DMS53 (cell line): ENCODE data around the gene UST.
"Not testable (repeated sequence)": the region's sequence is repeated elsewhere in the genome, so short reads cannot be mapped to it uniquely, and the experiment has no call there.

ENCODE experiments used
- DNase-seq: peaks from one replicate; lab custom pipeline; 2025; lab: John Stamatoyannopoulos, UW

The UST gene

GRCh38 chr6:148837941-148838340 lies 91.1 kb downstream of the UST start:
- DNase-seq, result no peak

GRCh38 chr6:148839044-148839443 lies 92.2 kb downstream of the UST start:
- no peak for DNase-seq

GRCh38 chr6:148840256-148840655 lies 93.4 kb downstream of the UST start:
- no peak for DNase-seq

DNA sequence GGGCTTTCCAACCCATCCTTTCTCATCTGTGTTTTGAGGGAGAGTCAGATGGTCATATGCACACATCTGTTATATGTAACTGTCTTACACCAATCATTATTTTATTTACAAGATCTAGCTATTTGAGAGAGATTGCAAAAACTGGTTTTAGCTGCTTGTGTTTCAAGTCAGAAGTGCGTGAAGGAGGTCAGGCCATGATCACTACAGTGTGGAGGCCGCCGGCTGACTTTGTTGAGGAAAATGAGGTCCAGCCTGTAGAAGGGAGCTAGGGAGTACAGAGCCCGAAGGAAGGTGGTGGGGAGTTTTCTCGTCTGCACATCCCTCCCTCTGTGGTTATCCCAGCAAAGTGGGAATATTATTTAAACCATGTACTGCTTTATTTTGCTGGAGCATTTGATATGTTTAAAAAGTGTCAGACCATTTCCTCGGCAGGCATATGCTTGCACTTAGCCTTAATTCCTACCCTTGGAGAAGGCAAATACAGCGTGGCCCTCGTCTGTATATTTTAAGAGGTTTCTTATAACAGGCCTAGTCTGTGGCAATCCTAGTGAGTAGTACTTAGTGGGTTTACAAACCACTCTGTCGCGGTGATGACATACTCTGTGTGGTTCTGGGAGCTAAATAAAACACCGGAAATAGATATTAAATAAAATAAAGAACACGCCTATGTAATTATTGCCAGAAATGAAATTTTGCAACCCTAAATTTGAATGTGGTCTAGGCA lies 95.6 kb downstream of the UST start:
- DNase-seq, result no peak

DNA sequence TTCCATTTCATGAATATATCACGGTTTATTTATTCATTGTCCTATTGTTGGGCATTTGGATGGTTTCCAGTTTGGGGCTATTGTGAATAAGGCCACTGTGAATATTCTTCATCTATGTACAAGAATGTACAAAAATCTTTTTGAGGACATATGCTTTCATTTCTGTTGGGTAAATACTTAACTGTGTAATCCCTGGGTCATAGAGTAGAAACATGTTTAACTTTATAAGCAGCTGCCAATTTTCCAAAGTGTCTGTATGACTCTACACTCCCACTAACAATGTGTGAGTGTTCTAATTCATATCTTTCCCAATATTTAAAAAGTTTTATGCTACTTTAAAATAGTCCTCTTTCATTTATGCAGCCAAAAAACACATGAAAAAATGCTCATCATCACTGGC lies 98.6 kb downstream of the UST start:
- DNase-seq, result no peak

DNA sequence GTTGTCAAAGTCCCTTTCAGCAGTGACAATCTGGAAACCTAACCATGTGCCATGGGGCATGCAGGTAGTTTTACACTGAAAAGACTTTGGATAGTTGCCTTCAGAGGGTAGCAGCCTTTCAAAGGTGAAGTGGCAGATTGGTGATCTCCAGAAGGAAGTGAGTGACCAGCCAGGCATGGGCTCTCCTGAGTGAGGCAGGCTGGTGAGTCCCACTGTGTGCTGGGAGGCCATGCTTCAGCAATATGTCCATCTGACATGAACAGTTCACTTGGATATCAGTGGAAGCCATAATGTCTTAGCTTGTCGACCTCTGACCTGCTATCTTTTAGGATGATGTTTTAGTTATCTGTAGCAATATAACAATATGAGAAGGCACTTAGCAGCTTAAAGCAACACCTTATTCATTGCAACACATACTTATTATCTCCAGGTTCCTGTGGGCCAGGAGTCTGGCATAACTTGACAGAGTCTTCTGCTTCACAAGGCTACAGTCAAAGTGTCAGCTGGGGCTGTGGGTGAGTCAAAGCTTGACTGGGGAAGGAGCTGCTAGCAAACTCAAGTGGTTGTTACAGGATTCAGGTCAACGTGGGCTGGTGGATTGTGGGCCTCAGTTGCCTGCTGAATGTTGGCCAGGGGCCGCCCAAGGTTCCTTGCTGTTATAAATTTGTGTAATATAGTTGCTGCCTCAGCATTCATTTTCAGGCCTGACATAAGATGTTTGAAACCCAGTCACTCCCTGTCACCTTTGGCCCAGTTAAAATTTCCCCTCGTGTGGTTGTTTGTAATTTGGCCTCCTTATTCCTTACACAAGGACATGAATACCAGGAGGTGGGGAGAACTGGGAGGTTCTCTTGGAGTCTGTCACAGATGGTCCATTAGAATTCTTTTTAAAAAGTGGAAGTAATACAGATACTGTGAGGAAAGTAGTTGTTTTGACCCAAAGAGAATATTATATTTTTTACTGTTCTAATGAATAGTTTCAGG lies 100.2 kb downstream of the UST start:
- no peak for DNase-seq

DNA sequence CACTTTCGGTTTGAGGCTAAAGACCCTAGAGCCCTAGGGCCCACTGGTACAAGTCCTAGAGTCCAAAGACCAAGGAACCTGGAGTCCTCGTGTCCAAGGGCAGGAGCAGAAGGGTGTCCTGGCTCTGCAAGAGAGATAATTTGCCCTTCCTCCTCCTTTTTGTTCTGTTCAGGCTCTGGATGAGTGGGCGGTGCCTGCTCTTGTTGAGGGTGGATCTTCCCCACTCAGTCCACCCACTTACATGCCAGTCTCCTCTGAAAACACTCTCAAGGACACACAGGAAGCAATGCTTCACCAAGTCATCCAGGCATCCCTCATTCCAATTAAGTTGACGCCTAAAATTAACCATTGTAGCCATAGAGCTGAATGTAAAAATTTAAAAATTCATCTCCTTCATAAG lies 102.1 kb downstream of the UST start:
- no peak for DNase-seq

DNA sequence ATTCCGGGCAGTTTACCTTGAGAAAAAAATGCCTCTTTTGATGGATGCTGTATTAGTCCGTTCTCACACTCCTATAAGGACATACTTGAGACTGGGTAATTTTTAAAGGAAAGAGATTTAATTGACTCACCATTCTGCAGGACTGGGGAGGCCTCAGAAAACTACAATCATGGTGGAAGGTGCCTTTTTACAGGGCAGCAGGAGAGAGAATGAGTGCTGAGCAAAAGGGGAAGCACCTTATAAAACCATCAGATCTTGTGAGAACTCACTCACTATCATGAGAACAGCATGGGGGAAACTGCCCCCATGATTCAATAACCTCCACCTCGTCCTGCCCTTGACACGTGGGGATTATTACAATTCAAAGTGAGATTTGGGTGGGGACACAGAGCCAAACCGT lies 102.6 kb downstream of the UST start:
- DNase-seq, result not testable (repeated sequence)

DNA sequence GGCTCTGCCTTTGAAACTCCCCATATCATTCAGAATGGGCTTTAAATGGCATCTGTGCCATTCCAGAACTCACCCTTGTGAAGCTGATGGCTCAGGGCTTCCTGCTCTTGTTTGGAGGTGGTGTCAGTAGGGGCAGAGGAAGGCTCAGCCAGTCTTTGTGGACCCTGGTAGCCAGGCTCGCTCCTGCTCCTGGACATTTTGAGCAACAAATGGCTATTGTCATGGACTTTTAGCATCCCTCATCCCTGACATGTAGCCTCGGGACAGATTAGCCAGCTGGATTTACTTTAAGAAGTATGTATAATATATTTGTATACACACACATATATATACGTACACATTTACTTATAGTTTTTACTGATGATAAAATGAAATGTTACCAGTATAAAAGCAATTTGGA lies 104.1 kb downstream of the UST start:
- DNase-seq, result no peak

DNA sequence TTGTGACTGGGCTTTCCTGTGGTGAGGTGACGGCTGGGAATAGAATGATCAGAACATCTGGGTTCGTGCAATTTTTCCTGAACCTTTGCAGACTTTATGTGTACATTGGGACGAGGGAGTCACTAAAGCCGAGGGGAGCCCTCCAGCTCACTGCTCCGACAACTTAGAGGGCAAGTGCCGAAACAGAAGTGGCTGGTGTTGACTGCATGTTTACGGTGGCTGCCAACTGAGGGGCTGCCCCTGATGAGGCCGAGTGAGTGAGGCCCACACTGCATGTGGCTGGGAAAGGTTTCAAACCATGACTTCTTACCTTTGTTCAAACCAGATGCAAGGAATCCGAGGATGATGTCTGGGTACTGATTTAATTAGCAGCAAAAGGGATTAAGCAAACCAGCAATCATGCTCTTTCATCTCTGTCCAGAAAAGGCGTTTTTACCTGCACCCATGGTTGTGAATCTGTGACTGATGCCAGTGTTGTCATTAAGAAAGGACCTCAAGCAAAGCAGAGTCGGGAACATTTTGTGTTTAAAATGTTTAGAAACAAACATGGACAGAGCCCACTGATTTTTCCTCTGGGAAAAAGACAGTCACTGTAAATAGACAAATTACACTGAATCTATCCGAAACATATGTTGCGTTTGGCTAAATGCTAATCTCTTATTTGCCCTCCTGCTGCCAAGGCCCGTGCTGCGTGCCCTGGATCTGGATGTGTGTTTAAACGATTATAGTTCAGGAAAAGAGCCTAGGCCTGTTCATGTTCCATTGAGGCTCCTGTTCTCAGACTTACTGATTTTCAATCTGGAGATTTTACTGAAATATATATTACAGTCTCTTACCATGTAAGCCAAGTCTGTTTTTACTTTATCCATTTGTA lies 105.1 kb downstream of the UST start:
- DNase-seq, result no peak

- no peak for DNase-seq
Observed at GRCh38 chr6:148852688-148853087, 105.9 kb downstream of the UST start.

DNA sequence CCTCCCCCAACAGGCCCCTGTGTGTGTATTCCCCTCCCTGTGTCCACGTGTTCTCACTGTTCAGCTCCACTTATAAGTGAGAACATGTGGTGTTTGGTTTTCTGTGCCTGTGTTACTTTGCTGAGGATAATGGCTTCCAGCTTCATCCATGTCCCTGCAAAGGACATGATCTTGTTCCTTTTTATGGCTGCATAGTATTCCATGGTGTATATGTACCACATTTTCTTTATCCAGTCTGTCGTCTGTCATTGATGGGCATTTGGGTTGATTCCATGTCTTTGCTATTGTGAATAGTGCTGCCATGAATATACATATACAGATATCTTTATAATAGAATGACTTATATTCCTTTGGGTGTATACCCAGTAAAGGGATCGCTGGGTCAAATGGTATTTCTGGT lies 106.3 kb downstream of the UST start:
- not testable (repeated sequence) for DNase-seq

DNA sequence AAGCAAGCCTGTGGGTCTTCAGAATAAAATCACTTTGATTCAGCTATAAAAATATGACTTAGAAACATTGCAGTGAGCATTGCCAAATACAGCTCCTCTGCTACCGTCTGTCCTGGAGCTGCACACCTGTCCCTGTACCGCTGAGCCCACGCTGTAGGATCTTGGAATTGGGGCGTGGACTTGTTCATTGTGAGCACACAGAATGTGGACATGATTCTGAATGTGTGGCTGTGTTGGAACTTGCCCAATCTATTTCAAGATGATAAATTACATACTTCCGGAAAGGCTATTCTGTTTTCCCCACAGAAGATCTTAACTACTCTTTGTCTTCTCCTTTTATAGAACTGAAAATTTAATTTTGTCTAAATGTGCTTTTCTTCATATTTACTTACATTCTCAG lies 107.3 kb downstream of the UST start:
- DNase-seq, result no peak

DNA sequence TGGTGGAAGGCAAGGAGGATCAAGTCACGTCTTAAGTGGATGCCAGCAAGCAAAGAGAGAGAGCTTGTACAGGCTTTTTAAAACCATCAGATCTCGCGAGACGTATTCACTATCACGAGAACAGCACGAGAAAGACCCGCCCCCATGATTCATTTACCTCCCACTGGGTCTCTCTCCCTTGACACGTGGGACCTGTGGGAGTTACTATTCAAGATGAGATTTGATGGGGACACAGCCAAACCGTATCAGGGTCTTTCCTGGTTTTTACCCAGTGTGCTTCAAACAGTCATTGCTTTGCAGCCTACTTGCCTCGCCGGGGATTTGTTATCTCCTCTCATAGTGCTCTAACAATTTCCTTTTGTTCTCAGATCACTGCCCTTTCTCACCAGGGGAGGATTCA lies 108.2 kb downstream of the UST start:
- no peak for DNase-seq

- DNase-seq, result no peak
Observed at GRCh38 chr6:148855744-148856143, 108.9 kb downstream of the UST start.

- no peak for DNase-seq
Observed at GRCh38 chr6:148857798-148858390, 111.1 kb downstream of the UST start.

GRCh38 chr6:148864132-148864531 lies 117.3 kb downstream of the UST start:
- peak; percentile 48 for DNase-seq

DNA sequence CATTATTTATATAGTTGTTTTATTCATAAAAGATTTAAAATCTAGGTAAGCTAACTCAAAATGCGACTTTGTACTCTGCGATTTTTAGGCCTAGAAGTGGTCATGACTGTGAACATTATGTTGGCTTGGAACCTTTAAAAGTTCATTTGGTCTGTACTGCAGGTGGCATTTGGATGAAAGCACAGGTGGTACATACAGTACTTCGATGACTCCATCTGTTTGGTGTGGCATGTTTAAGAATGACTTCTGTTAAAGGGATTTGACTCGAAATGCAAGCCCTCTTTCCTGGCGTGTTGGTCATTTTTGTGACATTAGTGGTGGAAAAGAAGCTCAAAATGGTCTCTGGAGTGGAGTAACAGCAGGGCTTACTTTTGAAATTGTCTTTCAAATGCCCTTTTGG lies 118.1 kb downstream of the UST start:
- no peak for DNase-seq

- DNase-seq, result no peak
Observed at GRCh38 chr6:148866657-148867268, 119.9 kb downstream of the UST start.

GRCh38 chr6:148867862-148868261 lies 121.0 kb downstream of the UST start:
- no peak for DNase-seq

- no peak for DNase-seq
Observed at GRCh38 chr6:148868314-148868713, 121.5 kb downstream of the UST start.
